CD4-positive, alpha-beta T cell treated with Interleukin-15 for 4 hours (primary cell): ENCODE data around the gene CD9.
"Not testable (repeated sequence)": the region's sequence is repeated elsewhere in the genome, so short reads cannot be mapped to it uniquely, and the experiment has no call there.

Experiments used
- DNase-seq: peaks from one replicate; pipeline ENCODE4 v3.0.0-alpha.2; 2020; ENCODE audit warnings: low spot score

Gene CD9

GRCh38 chr12:6180268-6181051 lies 19.7 kb upstream of the CD9 start:
- DNase-seq, result no peak

GRCh38 chr12:6181166-6181565 lies 19.0 kb upstream of the CD9 start:
- no peak for DNase-seq

- no peak for DNase-seq
Measured at GRCh38 chr12:6181583-6182278, 18.5 kb upstream of the CD9 start.

- no peak for DNase-seq
Measured at GRCh38 chr12:6182279-6182898, 17.8 kb upstream of the CD9 start.

- no peak for DNase-seq
Measured at GRCh38 chr12:6183689-6184428, 16.3 kb upstream of the CD9 start.

- DNase-seq, result no peak
Measured at GRCh38 chr12:6185961-6186827, 14.0 kb upstream of the CD9 start.

- DNase-seq, result no peak
Measured at GRCh38 chr12:6187948-6188793, 12.0 kb upstream of the CD9 start.

- no peak for DNase-seq
Measured at GRCh38 chr12:6189028-6189427, 11.2 kb upstream of the CD9 start.

GRCh38 chr12:6189952-6190598 lies 10.1 kb upstream of the CD9 start:
- DNase-seq, result not testable (repeated sequence)

- DNase-seq, result not testable (repeated sequence)
Measured at GRCh38 chr12:6190767-6191530, 9.3 kb upstream of the CD9 start.

- DNase-seq, result no peak
Measured at GRCh38 chr12:6192604-6193380, 7.4 kb upstream of the CD9 start.

GRCh38 chr12:6193853-6194815 lies 6.1 kb upstream of the CD9 start:
- DNase-seq, result no peak

GRCh38 chr12:6195665-6196535 lies 4.3 kb upstream of the CD9 start:
- peak; percentile 79 for DNase-seq

GRCh38 chr12:6198051-6198450 lies 2.1 kb upstream of the CD9 start:
- no peak for DNase-seq

- DNase-seq, result no peak
Measured at GRCh38 chr12:6198556-6198955, 1.6 kb upstream of the CD9 start.

- DNase-seq, result no peak
Measured at GRCh38 chr12:6198985-6199530, 1.1 kb upstream of the CD9 start.
